DOHH2 (cell line): Measurements from ENCODE around the gene CCDC107.

Experiments
- H3F3A ChIP-seq: fragments of 200-600 bp; sonication (generic), shearing (Covaris generic); 2 replicates; pipeline ENCODE4 v1.6.0; 2016; ENCODE audit warnings: antibody characterized with exemption, mild to moderate bottlenecking; ENCODE audit not compliant: control insufficient read depth, insufficient read depth
- H3K27ac ChIP-seq: fragments of 200-600 bp; sonication (generic); 2 replicates; pipeline ENCODE4 v1.5.1; 2014; ENCODE audit warnings: low read depth, mild to moderate bottlenecking, low read length, moderate library complexity
- H3K27me3 ChIP-seq: fragments of 200-600 bp; sonication (generic); 2 replicates; pipeline ENCODE4 v1.6.1; 2014; ENCODE audit warnings: mild to moderate bottlenecking, low read length, mixed read lengths; ENCODE audit not compliant: control insufficient read depth
- H3K36me3 ChIP-seq: fragments of 200-600 bp; sonication (generic); 2 replicates; pipeline ENCODE4 v1.6.1; 2014; ENCODE audit warnings: mild to moderate bottlenecking, low read length, moderate library complexity, mixed read lengths; ENCODE audit not compliant: control insufficient read depth
- H3K4me1 ChIP-seq: fragments of 200-600 bp; sonication (generic); 2 replicates; pipeline ENCODE4 v1.6.1; 2014; ENCODE audit warnings: mild to moderate bottlenecking, low read length, mixed read lengths; ENCODE audit not compliant: control insufficient read depth
- H3K4me2 ChIP-seq: fragments of 200-600 bp; sonication (generic); 2 replicates; pipeline ENCODE4 v1.6.0; 2014; ENCODE audit warnings: mild to moderate bottlenecking, low read length, moderate library complexity
- H3K4me3 ChIP-seq: fragments of 200-600 bp; sonication (generic); 2 replicates; pipeline ENCODE4 v1.5.1; 2014; ENCODE audit warnings: mild to moderate bottlenecking, low read length, mixed read lengths
- H3K79me2 ChIP-seq: fragments of 200-600 bp; sonication (generic); 2 replicates; pipeline ENCODE4 v1.6.1; 2014; ENCODE audit warnings: mild to moderate bottlenecking, low read length, mixed read lengths; ENCODE audit not compliant: control insufficient read depth
- H3K9me2 ChIP-seq: fragments of 200-600 bp; sonication (generic); replicated peaks from 2 replicates; pipeline ENCODE4 v1.6.1; 2014; ENCODE audit warnings: mild to moderate bottlenecking, low read length, mixed read lengths; ENCODE audit not compliant: control insufficient read depth
- H3K9me3 ChIP-seq: fragments of 200-600 bp; sonication (generic); 2 replicates; pipeline ENCODE4 v1.6.1; 2014; ENCODE audit warnings: antibody characterized with exemption, low read length, mixed read lengths; ENCODE audit not compliant: control insufficient read depth, insufficient read depth
- H4K20me1 ChIP-seq: fragments of 200-600 bp; sonication (generic); 2 replicates; pipeline ENCODE4 v1.6.0; 2014; ENCODE audit warnings: low read depth, mild to moderate bottlenecking, antibody characterized with exemption, low read length, moderate library complexity; ENCODE audit not compliant: control insufficient read depth, insufficient read depth
- EZH2phosphoT487 ChIP-seq: fragments of 200-600 bp; sonication (generic); IDR thresholded peaks from 2 replicates; pipeline ENCODE4 v1.6.1; 2017; ENCODE audit warnings: borderline replicate concordance, mild to moderate bottlenecking, antibody characterized with exemption, low read length, moderate library complexity, mixed read lengths
- TF ChIP-seq, protein P1 (sequence below): fragments of 200-600 bp; sonication (generic); IDR thresholded peaks from one replicate; pipeline ENCODE4 v1.5.1; 2014; ENCODE audit warnings: antibody characterized with exemption, mild to moderate bottlenecking, low read depth, low read length; ENCODE audit not compliant: poor library complexity, severe bottlenecking

The CCDC107 gene

GRCh38 chr9:35646153-35646532, 11.9 kb upstream of the CCDC107 start:
- peaks cover 22% of the 10 kb centered on the region for H3K79me2 ChIP-seq
- H3K4me3 ChIP-seq: peak overlapping the region; percentile 85
- H3K4me1 ChIP-seq: peaks cover 46% of the 10 kb centered on the region
- H3F3A ChIP-seq: peaks cover 29% of the 10 kb centered on the region
- H4K20me1 ChIP-seq: no peaks in the 10 kb centered on the region
- peaks cover 19% of the 10 kb centered on the region for H3K36me3 ChIP-seq
- peak overlapping the region; percentile 87 for H3K27ac ChIP-seq
- no peaks in the 10 kb centered on the region for H3K9me2 ChIP-seq
- TF ChIP-seq, protein P1, sequence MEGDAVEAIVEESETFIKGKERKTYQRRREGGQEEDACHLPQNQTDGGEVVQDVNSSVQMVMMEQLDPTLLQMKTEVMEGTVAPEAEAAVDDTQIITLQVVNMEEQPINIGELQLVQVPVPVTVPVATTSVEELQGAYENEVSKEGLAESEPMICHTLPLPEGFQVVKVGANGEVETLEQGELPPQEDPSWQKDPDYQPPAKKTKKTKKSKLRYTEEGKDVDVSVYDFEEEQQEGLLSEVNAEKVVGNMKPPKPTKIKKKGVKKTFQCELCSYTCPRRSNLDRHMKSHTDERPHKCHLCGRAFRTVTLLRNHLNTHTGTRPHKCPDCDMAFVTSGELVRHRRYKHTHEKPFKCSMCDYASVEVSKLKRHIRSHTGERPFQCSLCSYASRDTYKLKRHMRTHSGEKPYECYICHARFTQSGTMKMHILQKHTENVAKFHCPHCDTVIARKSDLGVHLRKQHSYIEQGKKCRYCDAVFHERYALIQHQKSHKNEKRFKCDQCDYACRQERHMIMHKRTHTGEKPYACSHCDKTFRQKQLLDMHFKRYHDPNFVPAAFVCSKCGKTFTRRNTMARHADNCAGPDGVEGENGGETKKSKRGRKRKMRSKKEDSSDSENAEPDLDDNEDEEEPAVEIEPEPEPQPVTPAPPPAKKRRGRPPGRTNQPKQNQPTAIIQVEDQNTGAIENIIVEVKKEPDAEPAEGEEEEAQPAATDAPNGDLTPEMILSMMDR: no peak
- TF ChIP-seq EZH2phosphoT487: no peak
- no peaks in the 10 kb centered on the region for H3K9me3 ChIP-seq
- H3K4me2 ChIP-seq: peak overlapping the region; percentile 96
- no peaks in the 10 kb centered on the region for H3K27me3 ChIP-seq

- H3F3A ChIP-seq: peaks cover 34% of the 10 kb centered on the region
- peaks cover 25% of the 10 kb centered on the region for H3K79me2 ChIP-seq
- H3K27ac ChIP-seq: peak overlapping the region; percentile 87
- H3K27me3 ChIP-seq: no peaks in the 10 kb centered on the region
- no peaks in the 10 kb centered on the region for H3K9me2 ChIP-seq
- H3K4me1 ChIP-seq: peaks cover 51% of the 10 kb centered on the region
- TF ChIP-seq, protein P1: peak; percentile 88
- TF ChIP-seq EZH2phosphoT487: no peak
- H3K4me2 ChIP-seq: peak overlapping the region; percentile 96
- no peaks in the 10 kb centered on the region for H4K20me1 ChIP-seq
- peaks cover 19% of the 10 kb centered on the region for H3K36me3 ChIP-seq
- peak overlapping the region; percentile 85 for H3K4me3 ChIP-seq
- H3K9me3 ChIP-seq: no peaks in the 10 kb centered on the region
These were observed 11.4 kb upstream of the CCDC107 start for GRCh38 chr9:35646533-35647265.

DNA sequence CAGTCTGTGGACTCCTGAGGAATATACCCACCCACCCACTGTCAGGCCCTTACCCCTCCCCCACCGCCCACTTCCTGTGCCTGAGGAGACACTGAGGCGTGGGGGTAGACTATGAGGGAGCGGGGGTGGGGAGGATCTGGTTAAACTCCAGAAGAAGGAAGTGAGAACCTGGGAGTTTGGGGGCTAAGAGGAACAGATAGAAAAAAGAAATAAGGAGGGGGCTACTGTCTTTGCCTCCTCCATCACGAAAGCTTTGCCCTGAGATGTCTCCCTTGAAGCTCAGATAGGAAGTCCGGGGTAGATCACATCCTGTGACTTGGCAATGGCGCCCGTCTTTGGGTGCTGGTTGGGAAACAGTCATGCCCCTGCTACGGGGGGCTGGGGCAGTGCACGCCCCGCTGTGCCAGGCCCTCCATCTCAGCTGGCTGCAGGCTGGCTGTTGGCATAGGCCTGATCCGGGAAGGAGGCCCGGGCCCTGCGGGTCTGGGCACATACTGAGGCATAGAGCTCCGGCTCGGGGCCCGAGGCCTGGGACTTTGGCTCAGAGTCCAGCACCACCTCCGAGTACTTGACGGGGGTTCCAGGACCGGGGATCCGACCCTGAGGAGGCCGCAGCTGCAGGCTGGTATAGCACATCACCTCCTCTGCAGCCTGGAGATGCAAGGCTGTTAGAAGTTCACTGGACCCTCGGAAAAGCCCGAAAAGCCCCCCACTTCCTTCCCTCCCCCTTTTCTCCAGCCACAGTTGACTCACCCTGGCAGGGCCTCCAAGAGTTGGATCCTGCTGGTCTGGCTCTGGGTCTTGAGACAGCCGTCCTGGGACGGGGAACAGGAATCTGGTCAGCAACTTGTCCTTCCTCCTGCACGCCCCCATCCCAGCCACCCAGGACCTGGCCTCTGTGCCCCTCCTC, 8.4 kb upstream of the CCDC107 start:
- no peak for TF ChIP-seq EZH2phosphoT487
- TF ChIP-seq, protein P1: no peak
- H3K4me1 ChIP-seq: peaks cover 58% of the 10 kb centered on the region
- H3K9me2 ChIP-seq: no peaks in the 10 kb centered on the region
- H4K20me1 ChIP-seq: no peaks in the 10 kb centered on the region
- H3K79me2 ChIP-seq: peaks cover 25% of the 10 kb centered on the region
- peaks cover 32% of the 10 kb centered on the region for H3F3A ChIP-seq
- peak overlapping the region; percentile 87 for H3K27ac ChIP-seq
- H3K36me3 ChIP-seq: peaks cover 19% of the 10 kb centered on the region
- no peaks in the 10 kb centered on the region for H3K9me3 ChIP-seq
- peak overlapping the region; percentile 96 for H3K4me2 ChIP-seq
- H3K27me3 ChIP-seq: no peaks in the 10 kb centered on the region
- peak overlapping the region; percentile 85 for H3K4me3 ChIP-seq
